Activated CD8-positive, alpha-beta memory T cell treated with anti-CD3 and anti-CD28 coated beads, Interleukin-2, amount 10 ng/mL, durations not matched to agents 7 days and 5 days (primary cell): ENCODE data around the gene CLDN7. TPM values are rescaled to one million over a fixed set of nuclear protein-coding genes. Genes with fewer than 3 reads are reported as not detected.

Source experiments
- ATAC-seq: fragments of 150-1000 bp; cut with Tn5 transposase; one replicate; pipeline ENCODE4 v1.10.0; 2021; ENCODE audit warnings: moderate library complexity
- CTCF ChIA-PET: fragments of 350-600 bp; sonication (Branson Sonifier 250); formaldehyde crosslinking; loops from one replicate; lab custom pipeline; 2021; ENCODE audit warnings: antibody characterized with exemption; lab: Charles Lee
- DNase-seq: peaks from one replicate; pipeline ENCODE4 v3.0.0-alpha.2; 2020
- H3K27ac Mint-ChIP-seq: one replicate; pipeline ENCODE4 v1.8.0; 2021; ENCODE audit warnings: mild to moderate bottlenecking, mixed read lengths
- H3K27me3 Mint-ChIP-seq: one replicate; pipeline ENCODE4 v1.8.0; 2021; ENCODE audit warnings: mixed read lengths
- H3K36me3 Mint-ChIP-seq: one replicate; pipeline ENCODE4 v1.8.0; 2021; ENCODE audit warnings: mild to moderate bottlenecking, mixed read lengths
- H3K4me1 Mint-ChIP-seq: one replicate; pipeline ENCODE4 v1.8.0; 2021; ENCODE audit warnings: mixed read lengths
- H3K4me3 Mint-ChIP-seq: one replicate; pipeline ENCODE4 v1.8.0; 2021; ENCODE audit warnings: mild to moderate bottlenecking, moderate library complexity, mixed read lengths
- H3K9me3 Mint-ChIP-seq: one replicate; pipeline ENCODE4 v1.8.0; 2022; ENCODE audit warnings: low read depth, mixed read lengths
- total RNA-seq, 2 experiments: library from RNA; stranded (reverse); gene quantifications; one replicate each; pipeline ENCODE4 v1.2.3, GENCODE V29; 2021

The CLDN7 gene
- 1 to 10 TPM in 1 of 2 experiments, under 1 TPM in 1; 0.66 to 1.9 TPM for total RNA-seq

GRCh38 chr17:7262192-7262934, at the start of gene CLDN7:
Gene CLDN7 (minus strand): TSS chr17:7262478. CDS start chr17:7262043, 435 bp downstream.
- no peak for DNase-seq
- Mint-ChIP-seq H3K9me3 (no peaks in the 10 kb centered on the region), H3K27me3 (peaks cover 36% of the 10 kb centered on the region), H3K36me3 (no peaks in the 10 kb centered on the region), H3K4me1 (peaks cover 24% of the 10 kb centered on the region), H3K27ac (no peak within 1 kb of the TSS), H3K4me3 (peak within 1 kb of the TSS; percentile 63)
- ATAC-seq = no peak
- CTCF ChIA-PET = interaction anchor here (1.1 to 1.6 kb wide), 3 partner anchors 18 to 41 kb away, joined by 3 to 5 read pairs (median 3); no protein-coding TSS in a partner anchor

- no peaks in the 10 kb centered on the region for H3K9me3 Mint-ChIP-seq
- ATAC-seq (no peak), DNase-seq (no peak)
- H3K27ac Mint-ChIP-seq = peak overlapping the region; percentile 96
- CTCF ChIA-PET = interaction anchor here (3.2 kb wide), 1 partner anchor 14 kb away, joined by 13 read pairs; no protein-coding TSS in a partner anchor
- peaks cover 47% of the 10 kb centered on the region for H3K36me3 Mint-ChIP-seq
- H3K27me3 Mint-ChIP-seq = no peaks in the 10 kb centered on the region
- peaks cover 67% of the 10 kb centered on the region for H3K4me1 Mint-ChIP-seq
- no peak overlapping the region for H3K4me3 Mint-ChIP-seq
Observed at GRCh38 chr17:7311110-7311705, 48.9 kb upstream of the CLDN7 start.

- no peak for DNase-seq
- no peaks in the 10 kb centered on the region for H3K9me3 Mint-ChIP-seq
- CTCF ChIA-PET = interaction anchor here (1.0 to 3.2 kb wide), 5 partner anchors 13 to 95 kb away, joined by 3 to 14 read pairs (median 4); partner anchors contain the start of genes ACAP1 and TMEM256
- H3K27me3 Mint-ChIP-seq = no peaks in the 10 kb centered on the region
- peak overlapping the region; percentile 91 for H3K4me3 Mint-ChIP-seq
- peaks cover 62% of the 10 kb centered on the region for H3K4me1 Mint-ChIP-seq
- peaks cover 46% of the 10 kb centered on the region for H3K36me3 Mint-ChIP-seq
- peak overlapping the region; percentile 96 for H3K27ac Mint-ChIP-seq
- no peak for ATAC-seq
Observed at GRCh38 chr17:7309628-7310027, 47.4 kb upstream of the CLDN7 start.

GRCh38 chr17:7308625-7309433, 46.6 kb upstream of the CLDN7 start:
- ATAC-seq (peak; percentile 31), DNase-seq (peak; percentile 92)
- Mint-ChIP-seq H3K4me3 (peak overlapping the region; percentile 91), H3K9me3 (no peaks in the 10 kb centered on the region), H3K27me3 (no peaks in the 10 kb centered on the region), H3K36me3 (peaks cover 45% of the 10 kb centered on the region), H3K27ac (peak overlapping the region; percentile 96), H3K4me1 (peaks cover 54% of the 10 kb centered on the region)
- CTCF ChIA-PET = interaction anchor here (1.0 to 3.2 kb wide), 6 partner anchors 12 to 95 kb away, joined by 3 to 14 read pairs (median 4); partner anchors contain the start of genes ACAP1, SLC2A4 and TMEM256

GRCh38 chr17:7307686-7308624, 45.7 kb upstream of the CLDN7 start:
- Mint-ChIP-seq H3K4me3 (peak overlapping the region; percentile 91), H3K9me3 (no peaks in the 10 kb centered on the region), H3K4me1 (peaks cover 46% of the 10 kb centered on the region), H3K36me3 (peaks cover 41% of the 10 kb centered on the region), H3K27ac (peak overlapping the region; percentile 96), H3K27me3 (no peaks in the 10 kb centered on the region)
- CTCF ChIA-PET = interaction anchor here (1.2 to 3.2 kb wide), 3 partner anchors 11 to 29 kb away, joined by 4 to 14 read pairs (median 13); partner anchors contain the start of genes ACAP1 and SLC2A4
- ATAC-seq (peak; percentile 11), DNase-seq (peak; percentile 74)

GRCh38 chr17:7306911-7307685, 44.8 kb upstream of the CLDN7 start, which contains the start of gene EIF5A:
Gene EIF5A (plus strand): TSS chr17:7307628. CDS start chr17:7309636, 2,008 bp downstream.
- no peaks in the 10 kb centered on the region for H3K9me3 Mint-ChIP-seq
- ATAC-seq (peak; percentile 85), DNase-seq (peak; percentile 100)
- H3K27ac Mint-ChIP-seq = peak within 1 kb of the TSS; percentile 96
- peaks cover 34% of the 10 kb centered on the region for H3K36me3 Mint-ChIP-seq
- peak within 1 kb of the TSS; percentile 91 for H3K4me3 Mint-ChIP-seq
- CTCF ChIA-PET = no interaction called here
- no peaks in the 10 kb centered on the region for H3K27me3 Mint-ChIP-seq
- peaks cover 39% of the 10 kb centered on the region for H3K4me1 Mint-ChIP-seq

- no peak for DNase-seq
- H3K27me3 Mint-ChIP-seq = peaks cover 4% of the 10 kb centered on the region
- H3K4me1 Mint-ChIP-seq = peaks cover 12% of the 10 kb centered on the region
- H3K36me3 Mint-ChIP-seq = peaks cover 8% of the 10 kb centered on the region
- H3K4me3 Mint-ChIP-seq = no peak overlapping the region
- H3K9me3 Mint-ChIP-seq = no peaks in the 10 kb centered on the region
- H3K27ac Mint-ChIP-seq = no peak overlapping the region
- CTCF ChIA-PET = interaction anchor here (1.0 to 3.3 kb wide), 2 partner anchors 8 to 258 kb away, joined by 3 to 20 read pairs; no protein-coding TSS in a partner anchor
- no peak for ATAC-seq
Observed at GRCh38 chr17:7304179-7304578, 41.9 kb upstream of the CLDN7 start.

- Mint-ChIP-seq H3K9me3 (no peaks in the 10 kb centered on the region), H3K4me1 (peaks cover 21% of the 10 kb centered on the region), H3K27me3 (peaks cover 46% of the 10 kb centered on the region), H3K4me3 (no peak overlapping the region), H3K36me3 (no peaks in the 10 kb centered on the region), H3K27ac (no peak overlapping the region)
- DNase-seq (peak; percentile 71), ATAC-seq (peak; percentile 37)
- CTCF ChIA-PET = interaction anchor here (0.5 to 3.7 kb wide), 43 partner anchors 9 to 774 kb away, joined by 3 to 112 read pairs (median 4); partner anchors contain the start of genes ACADVL, ACAP1, CD68 and CTDNEP1
Observed at GRCh38 chr17:7296189-7296861, 34.0 kb upstream of the CLDN7 start.

GRCh38 chr17:7295230-7296180, 33.2 kb upstream of the CLDN7 start:
- H3K36me3 Mint-ChIP-seq = no peaks in the 10 kb centered on the region
- H3K27ac Mint-ChIP-seq = no peak overlapping the region
- peaks cover 21% of the 10 kb centered on the region for H3K4me1 Mint-ChIP-seq
- no peaks in the 10 kb centered on the region for H3K9me3 Mint-ChIP-seq
- CTCF ChIA-PET = interaction anchor here (0.7 to 3.7 kb wide), 33 partner anchors 10 to 284 kb away, joined by 3 to 112 read pairs (median 7); partner anchors contain the start of genes ACADVL, ACAP1, CD68 and CTDNEP1
- DNase-seq (no peak), ATAC-seq (no peak)
- H3K27me3 Mint-ChIP-seq = peaks cover 51% of the 10 kb centered on the region
- peak overlapping the region; percentile 67 for H3K4me3 Mint-ChIP-seq

- peaks cover 51% of the 10 kb centered on the region for H3K27me3 Mint-ChIP-seq
- H3K27ac Mint-ChIP-seq = no peak within 1 kb of the TSS
- CTCF ChIA-PET = no interaction called here
- peak; percentile 85 for ATAC-seq
- no peaks in the 10 kb centered on the region for H3K36me3 Mint-ChIP-seq
- DNase-seq = peak; percentile 88
- H3K9me3 Mint-ChIP-seq = no peaks in the 10 kb centered on the region
- H3K4me1 Mint-ChIP-seq = peaks cover 21% of the 10 kb centered on the region
- peak within 1 kb of the TSS; percentile 67 for H3K4me3 Mint-ChIP-seq
Observed at GRCh38 chr17:7294614-7295153, 32.4 kb upstream of the CLDN7 start, which contains the start of gene YBX2. Gene YBX2 (minus strand): TSS chr17:7294639. CDS start chr17:7294500, 139 bp downstream.
